Measurements from ENCODE around the gene NRBP1. TPM values are rescaled to one million over a fixed set of nuclear protein-coding genes. Genes with fewer than 3 reads are reported as not detected.

NRBP1 gene
- total RNA-seq, 1 donor from 2014 or later: 96.7 TPM

DNA sequence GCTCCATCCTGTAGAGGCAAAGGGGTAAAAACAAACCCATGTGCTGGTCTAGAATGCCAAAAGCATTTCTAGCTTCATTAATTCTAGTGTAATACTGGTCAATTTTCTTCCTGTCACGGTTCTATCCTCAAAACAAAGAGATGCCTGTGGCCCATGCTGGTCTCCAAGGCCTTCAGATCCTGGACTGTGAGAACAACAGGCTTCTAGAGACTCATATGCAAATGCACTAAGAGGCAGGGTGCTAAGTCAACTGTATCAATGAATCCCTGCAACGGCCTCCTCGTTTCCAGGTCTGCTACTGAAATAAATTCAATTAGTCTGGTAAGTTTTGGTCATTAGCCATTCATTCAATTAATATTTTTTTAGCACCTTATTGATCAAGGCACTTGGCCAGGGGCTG is 57.1 kb downstream of the NRBP1 start:
- Mint-ChIP-seq H3K9me3 (no peaks in the 10 kb centered on the region), H3K36me3 (peaks cover 9% of the 10 kb centered on the region), H3K4me1 (ENCODE audit: unreplicated experiment) (peaks cover 13% of the 10 kb centered on the region), H3K4me3 (no peak overlapping the region), H3K27me3 (no peaks in the 10 kb centered on the region), H3K27ac (no peak overlapping the region)
- DNase-seq (ENCODE audit: extremely low spot score, unreplicated experiment): no peak
- no peak for TF ChIP-seq CTCF (conservative IDR thresholded peaks at IDR 0.05)

DNA sequence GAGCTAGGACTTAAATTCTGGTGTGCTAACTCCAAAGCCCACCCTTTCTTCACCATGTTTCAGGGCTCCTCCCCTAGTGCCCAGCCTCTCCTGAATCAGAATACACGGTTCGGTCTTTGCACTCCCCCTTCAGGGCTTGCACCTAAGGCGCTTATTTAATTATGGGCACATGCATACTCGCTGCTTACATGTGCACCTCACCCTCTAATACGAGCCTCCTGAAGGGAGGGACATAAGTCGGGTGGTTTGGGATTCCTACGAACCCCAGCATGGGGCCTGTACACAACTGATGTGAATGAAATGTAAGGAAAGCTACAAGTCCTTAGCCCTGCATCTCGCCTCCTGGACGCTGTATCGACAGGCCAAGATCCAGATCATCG is 60.7 kb downstream of the NRBP1 start:
- peaks cover 13% of the 10 kb centered on the region for H3K4me1 Mint-ChIP-seq (ENCODE audit: unreplicated experiment)
- H3K9me3 Mint-ChIP-seq: no peaks in the 10 kb centered on the region
- H3K27ac Mint-ChIP-seq: peak overlapping the region; percentile 94
- no peaks in the 10 kb centered on the region for H3K36me3 Mint-ChIP-seq
- H3K27me3 Mint-ChIP-seq: peaks cover 6% of the 10 kb centered on the region
- H3K4me3 Mint-ChIP-seq: peak overlapping the region; percentile 91
- no peak for DNase-seq (ENCODE audit: extremely low spot score, unreplicated experiment)
- TF ChIP-seq CTCF (conservative IDR thresholded peaks at IDR 0.05): no peak

- Mint-ChIP-seq H3K27me3 (peaks cover 6% of the 10 kb centered on the region), H3K27ac (peak within 1 kb of the TSS; percentile 94), H3K4me1 (ENCODE audit: unreplicated experiment) (peaks cover 13% of the 10 kb centered on the region), H3K9me3 (no peaks in the 10 kb centered on the region), H3K36me3 (no peaks in the 10 kb centered on the region), H3K4me3 (peak within 1 kb of the TSS; percentile 91)
- no peak for TF ChIP-seq CTCF (conservative IDR thresholded peaks at IDR 0.05)
- peak; percentile 96 for DNase-seq (ENCODE audit: extremely low spot score, unreplicated experiment)
Measured at GRCh38 chr2:27489498-27490397, 61.3 kb downstream of the NRBP1 start, which contains the start of gene IFT172. Gene IFT172 (minus strand): TSS chr2:27489743. CDS start chr2:27489653, 90 bp downstream.

Other genes starting within 250 kb of the NRBP1 start
- 97.4 and 103 TPM in 2 replicates for gene ATRAID, start 216.6 kb upstream of the NRBP1 start, total RNA-seq (ENCODE audit: low replicate concordance)
- gene SLC5A6, start 216.4 kb upstream of the NRBP1 start, total RNA-seq (ENCODE audit: low replicate concordance): 63.6 and 76.3 TPM in 2 replicates
- 51.6 and 85.1 TPM in 2 replicates for gene CAD, start 211.3 kb upstream of the NRBP1 start, total RNA-seq (ENCODE audit: low replicate concordance)
- 0.19 and 0.53 TPM in 2 replicates for gene SLC30A3, start 165.6 kb upstream of the NRBP1 start, total RNA-seq (ENCODE audit: low replicate concordance)
- not detected in 2 replicates for gene DNAJC5G, start 153.2 kb upstream of the NRBP1 start, total RNA-seq (ENCODE audit: low replicate concordance)
- gene TRIM54, start 146.2 kb upstream of the NRBP1 start, total RNA-seq (ENCODE audit: low replicate concordance): not detected in 2 replicates
- 0.74 and 4.1 TPM in 2 replicates for gene UCN, start 120.2 kb upstream of the NRBP1 start, total RNA-seq (ENCODE audit: low replicate concordance)
- gene MPV17, start 105.5 kb upstream of the NRBP1 start, total RNA-seq (ENCODE audit: low replicate concordance): 48.9 and 62.4 TPM in 2 replicates
- 74.2 and 76.5 TPM in 2 replicates for gene GTF3C2, start 71.9 kb upstream of the NRBP1 start, total RNA-seq (ENCODE audit: low replicate concordance)
- gene EIF2B4, start 58.3 kb upstream of the NRBP1 start, total RNA-seq (ENCODE audit: low replicate concordance): 43.9 and 56.0 TPM in 2 replicates
- gene SNX17, start 58.0 kb upstream of the NRBP1 start, total RNA-seq (ENCODE audit: low replicate concordance): 74.7 and 94.3 TPM in 2 replicates
- gene ZNF513, start 47.9 kb upstream of the NRBP1 start, total RNA-seq (ENCODE audit: low replicate concordance): 25.3 and 25.9 TPM in 2 replicates
- gene PPM1G, start 19.0 kb upstream of the NRBP1 start, total RNA-seq (ENCODE audit: low replicate concordance): 80.4 and 95.3 TPM in 2 replicates
- 12.4 and 23.9 TPM in 2 replicates for gene KRTCAP3, start 13.8 kb downstream of the NRBP1 start, total RNA-seq (ENCODE audit: low replicate concordance)
- gene IFT172, start 61.1 kb downstream of the NRBP1 start, total RNA-seq (ENCODE audit: low replicate concordance): 17.5 and 54.1 TPM in 2 replicates
- gene FNDC4, start 66.6 kb downstream of the NRBP1 start, total RNA-seq (ENCODE audit: low replicate concordance): 3.9 and 11.7 TPM in 2 replicates
- 0.65 and 2.2 TPM in 2 replicates for gene GCKR, start 68.2 kb downstream of the NRBP1 start, total RNA-seq (ENCODE audit: low replicate concordance)
- gene ZNF512, start 154.4 kb downstream of the NRBP1 start, total RNA-seq (ENCODE audit: low replicate concordance): 35.2 and 64.7 TPM in 2 replicates
- gene CCDC121, start 200.4 kb downstream of the NRBP1 start, total RNA-seq (ENCODE audit: low replicate concordance): 5.5 and 5.6 TPM in 2 replicates
- gene GPN1, start 200.4 kb downstream of the NRBP1 start, total RNA-seq (ENCODE audit: low replicate concordance): 32.5 and 39.0 TPM in 2 replicates
- gene SUPT7L, start 235.0 kb downstream of the NRBP1 start, total RNA-seq (ENCODE audit: low replicate concordance): 31.4 and 39.8 TPM in 2 replicates
- 17.7 and 20.7 TPM in 2 replicates for gene SLC4A1AP, start 235.3 kb downstream of the NRBP1 start, total RNA-seq (ENCODE audit: low replicate concordance)